NCI-H1105 treated with DMSO at 0.1 percent for 48 hours (cell line): ENCODE measurements around the gene SREBF2.
A peak's percentile ranks its signal among the peaks of the same experiment; 100 is the strongest.

ENCODE experiments used
- DNase-seq: peaks from one replicate; lab custom pipeline; 2025; lab: John Stamatoyannopoulos, UW

SREBF2 gene

GRCh38 chr22:41909310-41910049, 76.6 kb downstream of the SREBF2 start:
- no peak for DNase-seq

DNA sequence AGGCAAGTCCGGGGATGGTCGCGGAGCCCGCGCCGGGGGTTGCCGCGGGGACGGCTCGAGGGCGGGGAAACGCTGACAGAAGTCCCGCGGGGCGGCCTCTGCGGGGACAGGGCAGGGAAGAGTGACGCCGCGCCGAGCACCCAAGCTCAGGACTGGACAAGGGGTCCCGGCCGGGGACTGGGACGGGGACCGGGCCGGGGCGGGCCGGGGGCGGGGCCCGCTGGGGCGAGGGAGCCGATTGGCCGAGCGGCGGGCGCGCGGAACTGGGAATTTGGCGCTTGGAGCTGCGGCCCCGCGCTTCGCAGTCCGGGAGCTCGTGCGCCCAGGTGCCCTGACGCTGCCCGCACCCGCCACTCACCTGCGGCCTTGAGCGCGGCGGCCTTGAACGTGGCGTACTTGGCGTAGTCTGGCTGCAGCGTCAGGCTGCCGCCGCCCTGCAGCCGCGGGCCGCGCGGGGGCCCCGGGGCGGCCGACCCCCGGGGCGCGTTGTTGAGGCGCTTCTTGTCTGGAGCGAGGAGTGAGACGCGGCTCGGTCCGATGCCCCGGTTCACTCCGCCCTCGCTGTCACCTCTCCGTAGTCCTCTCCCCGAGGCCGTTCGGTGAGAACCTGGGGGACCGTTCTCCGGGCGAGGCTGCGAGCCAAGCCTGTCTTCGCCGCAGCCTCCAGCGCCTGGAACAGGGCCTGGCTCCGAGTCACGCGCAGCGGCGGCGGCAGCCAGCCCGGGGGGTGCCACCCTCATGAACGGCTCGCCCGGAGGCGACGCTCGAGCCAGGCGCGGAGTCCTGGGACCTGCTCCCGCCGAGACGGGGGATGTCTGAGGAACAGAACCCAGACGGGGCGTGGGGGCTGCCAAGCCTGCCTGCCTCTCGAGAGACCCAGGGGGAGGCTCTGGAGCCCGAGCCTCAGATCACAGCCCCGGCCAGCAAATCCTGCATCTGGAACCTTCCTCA, 77.4 kb downstream of the SREBF2 start:
- peak; percentile 25 for DNase-seq

DNA sequence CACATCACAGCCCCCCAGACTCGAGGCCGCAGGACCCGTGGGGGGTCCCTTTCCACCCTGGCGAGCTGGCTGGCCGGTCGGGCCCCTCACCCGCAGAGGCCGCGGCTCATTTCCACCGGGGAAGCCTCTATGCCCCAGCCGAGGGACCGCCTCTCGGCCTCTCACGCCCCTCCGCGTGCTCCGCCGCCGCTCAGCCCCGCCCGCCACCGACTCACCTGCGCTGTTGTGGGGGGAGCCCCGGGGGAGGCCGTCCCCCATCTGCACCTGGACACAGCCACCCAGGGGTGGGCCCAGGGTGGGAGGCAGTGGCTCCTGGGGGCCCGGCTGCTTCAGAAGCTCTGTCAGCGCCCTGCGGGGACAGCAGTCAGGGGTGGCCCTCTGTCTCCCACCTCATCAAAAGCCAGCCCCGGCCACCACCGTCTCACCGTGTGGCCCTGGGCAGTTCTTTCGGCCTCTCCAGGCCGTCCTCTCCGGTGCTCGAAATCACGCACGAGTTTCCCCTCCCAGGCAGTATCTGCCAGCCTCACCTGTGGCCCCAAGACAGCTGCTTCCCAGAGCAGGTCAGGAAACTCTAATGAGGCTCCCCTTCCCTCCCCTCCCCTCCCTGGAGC, 78.2 kb downstream of the SREBF2 start:
- no peak for DNase-seq

DNA sequence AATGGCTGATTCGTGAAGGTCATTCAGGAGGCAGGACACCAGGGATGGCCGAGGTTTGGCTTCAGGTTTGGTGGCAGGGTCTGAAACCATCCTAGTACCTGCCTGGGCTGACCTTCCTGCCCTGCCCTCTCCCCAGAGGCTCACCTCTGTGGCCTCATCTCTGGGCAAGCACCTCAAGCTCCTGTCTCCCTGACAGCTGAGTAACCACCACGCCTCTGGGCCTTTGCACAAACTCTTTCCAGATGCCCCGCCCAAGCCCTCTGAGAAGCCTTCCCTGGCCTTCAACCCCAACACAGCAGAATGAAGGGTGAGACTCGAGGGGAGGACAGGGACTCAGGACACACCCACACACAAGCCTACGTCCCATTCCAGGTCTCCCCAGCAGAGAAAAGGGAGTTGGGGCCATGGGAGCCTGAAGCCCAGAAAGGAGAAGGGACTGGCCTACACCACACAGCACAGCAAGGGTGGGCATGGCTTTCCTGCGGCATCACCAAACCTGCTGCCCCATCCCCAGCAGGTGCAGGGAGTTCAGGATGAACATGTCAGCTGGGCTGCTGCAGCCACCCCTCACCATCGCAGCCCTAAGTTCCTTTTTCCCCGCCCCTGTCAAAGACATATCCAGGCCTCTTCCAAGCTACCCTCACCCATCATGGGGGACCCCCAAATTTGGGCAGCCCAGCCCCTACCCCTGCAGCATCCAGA, 79.6 kb downstream of the SREBF2 start:
- no peak for DNase-seq

GRCh38 chr22:41913040-41913719, 80.3 kb downstream of the SREBF2 start:
- no peak for DNase-seq

- no peak for DNase-seq
Observed at GRCh38 chr22:41913842-41914534, 81.1 kb downstream of the SREBF2 start.

DNA sequence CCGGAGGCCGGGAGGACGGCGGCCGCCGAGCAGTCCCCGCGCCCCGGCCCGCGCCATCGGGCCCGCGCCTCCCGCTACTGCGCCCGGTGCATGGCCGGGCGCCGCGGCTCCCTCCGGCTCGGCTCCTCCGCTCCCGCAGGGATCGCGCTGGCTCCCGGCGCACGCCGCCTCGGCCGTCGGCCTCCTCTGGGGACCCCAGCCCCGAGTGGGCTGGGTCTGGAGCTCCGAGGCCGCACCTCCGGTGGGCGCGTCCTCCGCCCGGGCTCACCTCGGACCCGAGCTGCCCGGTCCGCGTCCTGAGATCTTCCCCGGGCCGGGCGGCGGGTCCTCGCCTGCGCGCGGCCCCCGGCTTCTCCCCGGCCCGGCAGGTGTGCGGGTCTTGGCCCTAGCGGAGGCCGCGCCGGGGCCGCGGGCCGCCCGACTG, 81.7 kb downstream of the SREBF2 start:
- no peak for DNase-seq

DNA sequence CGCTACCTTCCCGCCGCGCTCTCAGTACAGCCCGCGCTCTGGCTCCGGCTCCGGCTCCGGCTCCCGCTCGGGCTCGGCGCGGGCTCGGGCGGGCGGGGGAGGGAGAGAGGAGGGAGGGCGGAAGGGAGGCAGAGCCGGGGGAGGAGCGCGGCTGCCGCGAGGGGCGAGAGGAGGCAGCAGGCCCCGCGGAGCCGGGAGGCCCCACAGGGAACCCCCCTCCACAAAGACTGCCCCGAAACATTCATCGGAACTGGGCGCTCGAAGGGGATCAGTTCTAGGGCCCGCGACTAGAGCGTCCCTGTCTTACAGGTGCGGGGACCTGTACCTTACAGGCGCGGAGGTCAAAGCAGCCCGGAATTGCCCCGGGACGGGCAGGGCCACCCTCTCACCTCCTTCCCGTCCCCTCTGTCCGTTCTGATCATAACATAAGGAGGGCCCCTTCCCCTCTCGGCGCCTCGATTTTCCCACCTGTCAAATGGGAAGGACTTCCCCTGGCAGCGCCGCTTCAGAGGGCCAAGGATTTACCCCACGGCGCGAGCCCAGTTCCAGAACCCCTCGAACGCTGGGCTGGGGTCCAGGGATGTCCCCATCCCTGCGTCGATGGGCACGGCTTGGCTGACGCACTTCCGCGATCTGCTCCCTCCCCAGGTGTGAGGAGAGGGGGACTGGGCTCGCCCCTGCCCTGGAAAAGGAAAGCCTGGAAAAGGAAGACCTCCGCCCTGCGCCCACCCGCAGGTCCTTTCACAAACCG, 82.3 kb downstream of the SREBF2 start, which contains the start of gene SHISA8:
SHISA8 (minus strand) TSS at position 40 of the 751 bp plus-strand sequence. CDS start 407 bp downstream, outside the sequence.
- no peak for DNase-seq

DNA sequence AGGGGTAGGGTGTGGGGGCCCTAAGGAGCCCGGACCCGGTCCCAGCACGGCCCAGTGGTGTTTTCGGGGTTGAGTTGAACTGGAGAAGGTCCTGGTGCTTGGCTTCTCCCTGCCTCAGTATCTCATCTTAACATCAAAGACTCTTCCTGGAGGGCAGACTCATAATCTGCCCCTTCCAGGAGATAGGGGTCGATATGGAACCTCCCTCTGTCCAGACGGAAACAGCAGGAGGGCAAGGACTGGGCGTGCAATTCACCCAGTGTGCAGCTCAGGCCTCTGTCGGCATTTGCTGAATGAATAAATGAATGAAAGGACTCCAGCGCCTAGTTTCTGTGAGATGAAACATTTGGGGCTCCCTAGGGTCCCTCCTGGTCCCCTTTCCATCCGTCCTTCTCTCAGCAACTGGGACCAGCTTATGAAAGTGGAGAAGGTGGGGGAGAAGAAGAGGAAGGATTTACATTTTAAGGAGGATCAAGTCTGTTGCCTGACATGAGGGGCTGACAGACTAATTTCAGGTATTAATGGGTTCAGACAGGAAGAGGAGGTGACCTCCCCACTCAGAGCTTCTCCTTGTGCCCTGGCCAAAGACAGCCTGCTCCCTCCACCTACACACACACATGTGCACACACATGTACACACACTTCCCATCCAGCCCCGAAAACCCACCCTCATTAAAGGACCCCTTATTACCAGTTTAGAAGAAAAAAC, 83.0 kb downstream of the SREBF2 start:
- no peak for DNase-seq

- no peak for DNase-seq
Observed at GRCh38 chr22:41916745-41917358, 83.9 kb downstream of the SREBF2 start.

GRCh38 chr22:41917375-41917902, 84.5 kb downstream of the SREBF2 start:
- DNase-seq: no peak

DNA sequence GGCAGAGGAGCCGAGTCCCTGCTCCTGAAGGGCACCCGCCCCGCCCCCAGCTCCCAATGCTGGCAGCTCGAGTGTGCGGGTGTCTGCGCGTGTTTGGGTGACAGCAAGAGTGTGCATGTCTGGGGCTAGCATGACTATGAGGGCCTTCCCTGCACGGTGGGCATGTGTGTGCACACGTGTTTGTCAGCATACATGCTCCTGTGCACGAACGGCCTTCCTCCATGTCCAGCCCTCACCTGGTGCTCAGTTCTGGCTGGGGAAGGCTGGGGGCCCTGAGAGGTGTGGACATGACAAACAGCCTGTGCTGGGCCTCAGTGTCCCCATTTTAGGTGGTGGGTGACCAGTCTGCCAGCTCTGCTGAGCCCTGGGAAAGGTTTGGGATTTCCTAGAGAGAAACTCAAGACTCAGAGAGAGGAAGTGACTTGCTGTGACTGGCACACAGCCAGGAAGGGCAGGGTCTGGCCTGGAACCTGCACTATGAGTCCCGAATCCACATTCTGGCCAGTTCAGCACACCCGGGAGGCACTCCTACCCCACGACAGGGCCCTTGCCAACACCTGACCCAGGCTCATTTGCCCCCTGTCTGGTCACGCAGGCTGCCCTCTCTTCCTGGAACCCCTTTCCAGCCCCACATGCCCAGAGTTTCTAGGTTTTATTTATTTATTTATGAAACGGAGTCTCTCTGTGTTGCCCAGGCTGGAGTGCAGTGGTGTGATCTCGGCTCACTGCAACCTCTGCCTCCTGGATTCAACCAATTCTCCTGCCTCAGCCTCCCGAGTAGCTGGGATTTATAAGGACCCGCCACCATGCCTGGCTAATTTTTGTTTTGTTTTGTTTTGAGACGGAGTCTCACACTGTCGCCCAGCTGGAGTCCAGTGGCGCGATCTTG, 85.2 kb downstream of the SREBF2 start:
- DNase-seq: no peak

GRCh38 chr22:41919357-41920224, 86.7 kb downstream of the SREBF2 start:
- DNase-seq: no peak

DNA sequence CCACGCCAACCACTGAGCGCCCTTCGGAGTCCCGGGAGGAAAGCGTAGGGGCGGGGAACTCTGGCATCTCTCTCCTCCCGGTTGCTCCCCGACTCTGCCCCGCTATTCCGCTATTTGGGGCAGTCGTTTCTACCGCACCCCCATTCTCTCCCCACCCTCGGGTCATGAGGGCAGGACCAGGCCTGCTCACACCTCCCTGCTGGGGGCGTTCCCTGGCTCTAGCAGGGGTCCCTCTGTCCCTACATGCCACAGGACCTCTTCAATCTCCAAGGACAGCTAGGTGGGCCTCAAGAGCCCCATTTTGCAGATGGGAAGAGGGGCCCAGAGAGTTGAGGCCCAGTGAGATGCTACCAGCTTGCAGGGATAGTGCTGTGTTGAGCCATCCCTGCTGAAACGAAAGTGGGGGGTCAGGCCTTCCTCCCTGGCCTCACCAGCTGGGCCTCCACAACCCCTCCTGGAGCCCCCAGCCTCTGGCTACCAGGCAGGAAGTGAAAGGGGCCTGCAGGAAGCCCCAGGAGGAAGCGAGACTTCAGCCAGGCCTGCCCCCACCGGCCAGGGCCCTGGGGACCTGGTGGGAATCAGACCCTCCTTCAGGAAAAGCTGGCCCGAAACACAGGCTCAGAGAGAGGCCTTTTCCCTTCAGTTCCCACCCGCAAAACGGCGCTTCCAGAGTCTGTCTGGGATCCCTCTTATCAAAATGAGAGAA, 87.5 kb downstream of the SREBF2 start:
- DNase-seq: no peak

- no peak for DNase-seq
Observed at GRCh38 chr22:41922328-41922727, 89.4 kb downstream of the SREBF2 start.
